K562 (cell line): ENCODE data around the gene EXOC3. TPM values are rescaled to one million over a fixed set of nuclear protein-coding genes. Genes with fewer than 3 reads are reported as not detected.

ENCODE experiments used
- ATAC-seq: fragments of 200-7000 bp; cut with Tn5 transposase; 3 replicates; pipeline ENCODE4 v1.9.1; 2020; ENCODE audit warnings: moderate library complexity
- BruUV-seq: library from RNA; stranded (reverse); fragments of 400-500 nt; replicated peaks from 2 replicates; lab custom pipeline; 2021; lab: Mats Ljungman, UMichigan
- CTCF ChIA-PET: fragments of 300-600 bp; formaldehyde crosslinking; extraction: SDS; loops from one replicate; lab custom pipeline; 2021; ENCODE audit warnings: low intra/inter-chr PET ratio; lab: Yijun Ruan, JAX
- POLR2A ChIA-PET: fragments of 300-600, 350-650 bp; sonication (Branson Sonifier 250); formaldehyde crosslinking; extraction: SDS; loops from one replicate; lab custom pipeline; 2021; ENCODE audit warnings: antibody characterized with exemption, inconsistent platforms; lab: Yijun Ruan, JAX
- DNase-seq, 4 experiments: peaks; one replicate each; pipeline versions ENCODE4 v3.0.0 to v3.0.0-alpha.2; 2011 to 2018; ENCODE audit warnings: low spot score in 3 of 4, mixed read lengths in 3 of 4; ENCODE audit errors: extremely low read depth in 1 of 4
- FAIRE-seq: peaks from 2 replicates; lab custom pipeline; 2011; peaks lifted over from hg19 to GRCh38; lab: Jason Lieb, UNC
- H2AFZ ChIP-seq: 2 replicates; pipeline ENCODE4 v1.6.0; 2011; ENCODE audit warnings: low read depth, low read length, control low read depth, inconsistent platforms
- H3K27ac ChIP-seq: fragments of 200-600 bp; 3 replicates; pipeline ENCODE4 v1.8.0; 2011; ENCODE audit warnings: low read depth, mild to moderate bottlenecking, control low read depth, inconsistent platforms, low read length, moderate library complexity, mixed read lengths; ENCODE audit errors: extremely low read depth
- H3K27me3 ChIP-seq, 2 experiments: fragments of 300-600 bp in 1 of 2; 2 replicates in 1 of 2; 3 replicates in 1 of 2; pipeline versions ENCODE4 v1.6.0 to v1.8.0; 2011; ENCODE audit warnings: inconsistent platforms in 2 of 2, low read length in 2 of 2, mild to moderate bottlenecking in 1 of 2, mixed read lengths in 1 of 2, moderate library complexity in 1 of 2; ENCODE audit not compliant: control insufficient read depth in 2 of 2, insufficient read depth in 2 of 2
- H3K36me3 ChIP-seq: fragments of 300-600 bp; 3 replicates; pipeline ENCODE4 v1.8.0; 2011; ENCODE audit warnings: mild to moderate bottlenecking, low read length, inconsistent platforms; ENCODE audit not compliant: control insufficient read depth, insufficient read depth
- H3K4me1 ChIP-seq, 2 experiments: fragments of 200-600 bp in 1 of 2; replicated peaks in 1 of 2; 2 replicates in 1 of 2; 3 replicates in 1 of 2; pipeline versions ENCODE4 v1.5.1 to v1.8.0; 2011; ENCODE audit warnings: inconsistent platforms in 2 of 2, low read length in 2 of 2, mild to moderate bottlenecking in 1 of 2, mixed read lengths in 1 of 2, moderate library complexity in 1 of 2; ENCODE audit not compliant: control insufficient read depth in 2 of 2, insufficient read depth in 2 of 2
- H3K4me2 ChIP-seq: 2 replicates; pipeline ENCODE4 v1.6.1; 2011; ENCODE audit warnings: low read length, control low read depth, inconsistent platforms, mixed read lengths; ENCODE audit not compliant: insufficient read depth
- H3K4me3 ChIP-seq: fragments of 200-600 bp; sonication (generic), shearing (Covaris generic); 2 replicates; pipeline ENCODE4 v1.5.1; 2016; ENCODE audit warnings: control low read depth, inconsistent platforms
- H3K79me2 ChIP-seq: fragments of 200-600 bp; 3 replicates; pipeline ENCODE4 v1.8.0; 2011; ENCODE audit warnings: low read length, inconsistent platforms; ENCODE audit not compliant: control insufficient read depth, insufficient read depth
- H3K9ac ChIP-seq, 2 experiments: 2 replicates each; pipeline versions ENCODE4 v1.6.0 to v1.6.1; 2011; ENCODE audit warnings: low read depth in 2 of 2, low read length in 2 of 2, control low read depth in 1 of 2, inconsistent platforms in 1 of 2, mild to moderate bottlenecking in 1 of 2, mixed read lengths in 1 of 2; ENCODE audit not compliant: insufficient read depth in 1 of 2
- H3K9me1 ChIP-seq: one replicate; pipeline ENCODE4 v1.6.0; 2011; ENCODE audit warnings: inconsistent platforms, mild to moderate bottlenecking, low read length, moderate library complexity; ENCODE audit not compliant: control insufficient read depth, insufficient read depth
- H3K9me3 ChIP-seq: replicated peaks from 2 replicates; pipeline ENCODE4 v1.5.1; 2011; ENCODE audit warnings: low read depth, low read length, inconsistent platforms; ENCODE audit not compliant: control insufficient read depth, insufficient read depth
- H4K20me1 ChIP-seq: replicated peaks from 2 replicates; pipeline ENCODE4 v1.6.1; 2011; ENCODE audit warnings: low read length, inconsistent platforms, mixed read lengths; ENCODE audit not compliant: control insufficient read depth, insufficient read depth
- CSDE1 ChIP-seq, 2 experiments: fragments of 450-650 bp; IDR thresholded peaks; 2 replicates each; pipeline ENCODE4 v1.6.1; 2016; ENCODE audit warnings: mild to moderate bottlenecking in 1 of 2
- FOS ChIP-seq: IDR thresholded peaks from 3 replicates; pipeline ENCODE4 v1.6.1; 2011; ENCODE audit not compliant: insufficient read length; ENCODE audit errors: extremely low read depth
- ILK ChIP-seq: fragments of 450-650 bp; IDR thresholded peaks from 2 replicates; pipeline ENCODE4 v1.6.1; 2016; ENCODE audit warnings: missing genetic modification characterization, low read depth, mild to moderate bottlenecking, missing compliant biosample characterization, moderate library complexity, borderline replicate concordance
- KLF6 ChIP-seq: fragments of 250-450 bp; sonication (Bioruptor Pico); IDR thresholded peaks from 2 replicates; pipeline ENCODE4 v1.4.0; 2020; ENCODE audit warnings: mild to moderate bottlenecking, moderate library complexity, borderline replicate concordance
- NUFIP1 ChIP-seq: fragments of 450-650 bp; IDR thresholded peaks from 2 replicates; pipeline ENCODE4 v1.6.1; 2018; ENCODE audit not compliant: partially characterized antibody
- POLR2G ChIP-seq: fragments of 200-400 bp; formaldehyde crosslinking; IDR thresholded peaks from 2 replicates; pipeline ENCODE4 v1.6.1; 2017; ENCODE audit warnings: low read depth, mild to moderate bottlenecking, antibody characterized with exemption, low read length, moderate library complexity
- RBFOX2 ChIP-seq: fragments of 200-400 bp; formaldehyde crosslinking; IDR thresholded peaks from 2 replicates; pipeline ENCODE4 v1.6.1; 2017; ENCODE audit warnings: low read depth, mild to moderate bottlenecking, low read length, moderate library complexity
- ZNF449 ChIP-seq: fragments of 250-450 bp; sonication (Bioruptor Pico); IDR thresholded peaks from 2 replicates; pipeline ENCODE4 v1.8.0; 2022; ENCODE audit warnings: moderate library complexity, mild to moderate bottlenecking, inconsistent platforms
- ZNF586 ChIP-seq: fragments of 450-650 bp; formaldehyde crosslinking; conservative IDR thresholded peaks from 2 replicates; pipeline ENCODE4 v1.4.0; 2020; ENCODE audit warnings: mild to moderate bottlenecking, moderate library complexity
- WGBS: fragments of 100-300 bp; shearing (Covaris generic); methylation state at CpG from one replicate; pipeline ENCODE4 v1.1.6; 2016; ENCODE audit warnings: low coverage, mixed read lengths; ENCODE audit not compliant: insufficient coverage; ENCODE audit errors: missing lambda C conversion rate; 5-methylcytosine and 5-hydroxymethylcytosine counted together
- in situ Hi-C: fragments of 300-500 bp; cut with MboI; formaldehyde crosslinking; loops from 4 replicates; pipeline ENCODE4 v1.15.0; 2018; ENCODE audit warnings: inconsistent platforms, mixed read lengths
- intact Hi-C: fragments of 100-400 bp; cut with micrococcal nuclease; formaldehyde crosslinking; loops from 2 replicates; pipeline ENCODE4 v1.14.2; 2022
- polyA plus RNA-seq, 8 experiments: library from polyadenylated mRNA; depleted of rRNA in 4 of 8; stranded (reverse) in 5 of 8; unstranded in 3 of 8; fragments of >200 nt; fragmentation: Nextera tagmentation in 2 of 8; fragmentation: Illumina TruSeq in 1 of 8; extraction: Ambion mirVana in 2 of 8; extraction: Trizol in 1 of 8; gene quantifications; 2 replicates each; pipeline versions ENCODE4 v1.2.1 to v1.2.3, GENCODE V29; 2011 to 2014; ENCODE audit warnings: inconsistent platforms in 1 of 8, missing spikeins in 1 of 8
- total RNA-seq, 7 experiments: library from RNA; depleted of rRNA in 6 of 7; stranded (reverse); fragments of >200 nt in 6 of 7; fragmentation: Illumina TruSeq in 2 of 7; extraction: Trizol in 2 of 7; gene quantifications; 2 replicates each; pipeline versions ENCODE4 v1.2.1 to v1.2.3, GENCODE V29; 2011 to 2021; ENCODE audit warnings: low replicate concordance in 1 of 7
- TF ChIP-seq, protein P1 (sequence below): fragments of 250-450 bp; sonication (Bioruptor Pico); IDR thresholded peaks from 2 replicates; pipeline ENCODE4 v1.5.0; 2021; ENCODE audit warnings: mild to moderate bottlenecking, moderate library complexity

EXOC3 gene
- total and polyA plus RNA-seq, 9 of the 15 experiments (the other 6 are each of a cell fraction or from before 2014, with no cell fraction given): 1.4 to 41.9 (median 22.4) TPM

DNA sequence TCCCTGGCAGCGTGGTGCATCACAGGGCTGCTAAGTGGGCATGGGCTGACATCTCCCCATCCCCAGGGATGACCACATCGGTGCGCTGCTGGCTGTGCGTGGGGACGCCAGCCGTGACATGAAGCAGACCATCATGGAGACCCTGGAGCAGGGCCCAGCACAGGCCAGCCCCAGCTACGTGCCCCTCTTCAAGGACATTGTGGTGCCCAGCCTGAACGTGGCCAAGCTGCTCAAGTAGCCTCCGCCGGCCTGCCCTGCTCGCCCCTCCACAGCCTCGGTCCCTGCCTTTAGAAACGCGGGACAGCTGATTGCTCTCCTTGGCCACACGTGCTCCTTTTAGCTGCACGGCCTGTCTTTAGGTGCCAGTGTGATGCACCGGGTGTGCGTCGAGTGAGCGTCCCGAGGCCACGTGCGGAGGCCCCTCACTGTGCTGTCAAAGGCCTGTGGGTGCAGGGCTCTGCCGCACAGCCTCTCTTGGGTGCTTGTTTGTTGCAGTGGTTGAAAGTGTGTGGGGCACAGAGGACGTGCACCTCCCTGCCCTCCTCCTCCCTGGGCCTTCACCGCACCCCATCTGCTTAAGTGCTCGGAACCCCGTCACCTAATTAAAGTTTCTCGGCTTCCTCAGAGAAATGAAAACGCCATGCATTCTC, 23.8 kb downstream of the EXOC3 start:
- no TSS peak for BruUV-seq
- Histone ChIP-seq H3K27me3 (no peaks in the 10 kb centered on the region), H3K9me1 (no peaks in the 10 kb centered on the region), H2AFZ (no peak overlapping the region), H3K4me2 (no peak overlapping the region), H3K9ac (no peak overlapping the region), H3K36me3 (peaks cover 60% of the 10 kb centered on the region; the same call in 2 of the 3 replicates), H3K4me3 (no peak overlapping the region), H3K27ac (no peak overlapping the region), H3K4me1 (peaks cover 8 to 46% of the 10 kb centered on the region in 2 experiments; a peak in 4 of 5 replicates), H3K79me2 (peaks cover 10% of the 10 kb centered on the region), H3K9me3 (no peaks in the 10 kb centered on the region), H4K20me1 (peaks cover 6% of the 10 kb centered on the region; the same call in 1 of the 2 replicates)
- no peak for ATAC-seq
- no peak for DNase-seq
- 88% methylated on average over 30 of the region's 30 CpGs for WGBS
- ChIA-PET POLR2A (no interaction called here), CTCF (no interaction called here)
- intact Hi-C loops (no loop called here), in situ Hi-C loops (no loop called here)
- FAIRE-seq: no peak
- TF ChIP-seq RBFOX2: 0 out of 2 replicates have a peak, but pooled peaks have one; percentile 17
- peak; percentile 42 for TF ChIP-seq POLR2G
- TF ChIP-seq ILK: no peak
- TF ChIP-seq, all 486 proteins: peak for 2

- DNase-seq (no peak), FAIRE-seq (no peak), ATAC-seq (no peak)
- intact Hi-C loops: no loop called here
- H3K9ac ChIP-seq: no peak overlapping the region
- BruUV-seq: no TSS peak
- H3K4me3 ChIP-seq: no peak overlapping the region
- ChIA-PET POLR2A (no interaction called here), CTCF (no interaction called here)
- peaks cover 9 to 56% of the 10 kb centered on the region in 2 experiments; a peak in 4 of 5 replicates for H3K4me1 ChIP-seq
- no peaks in the 10 kb centered on the region for H3K9me1 ChIP-seq
- H3K27ac ChIP-seq: no peak overlapping the region
- no peak overlapping the region for H2AFZ ChIP-seq
- no peaks in the 10 kb centered on the region for H3K9me3 ChIP-seq
- peaks cover 45% of the 10 kb centered on the region; the same call in 2 of the 3 replicates for H3K36me3 ChIP-seq
- in situ Hi-C loops: no loop called here
- WGBS: 70% methylated on average over 4 of the region's 6 CpGs
- no peak overlapping the region for H3K4me2 ChIP-seq
- H3K79me2 ChIP-seq: peaks cover 21% of the 10 kb centered on the region
- no peaks in the 10 kb centered on the region for H3K27me3 ChIP-seq
- H4K20me1 ChIP-seq: peaks cover 7% of the 10 kb centered on the region; the same call in 1 of the 2 replicates
- TF ChIP-seq KLF6 (CRISPR knock-in tag) (no peak), CSDE1 (IDR thresholded peaks at IDR 0.05) (no peak), FOS (no peak), ZNF586 (CRISPR knock-in tag) (no peak), NUFIP1 (no peak), ZNF449 (CRISPR knock-in tag) (no peak)
- TF ChIP-seq, protein P1, sequence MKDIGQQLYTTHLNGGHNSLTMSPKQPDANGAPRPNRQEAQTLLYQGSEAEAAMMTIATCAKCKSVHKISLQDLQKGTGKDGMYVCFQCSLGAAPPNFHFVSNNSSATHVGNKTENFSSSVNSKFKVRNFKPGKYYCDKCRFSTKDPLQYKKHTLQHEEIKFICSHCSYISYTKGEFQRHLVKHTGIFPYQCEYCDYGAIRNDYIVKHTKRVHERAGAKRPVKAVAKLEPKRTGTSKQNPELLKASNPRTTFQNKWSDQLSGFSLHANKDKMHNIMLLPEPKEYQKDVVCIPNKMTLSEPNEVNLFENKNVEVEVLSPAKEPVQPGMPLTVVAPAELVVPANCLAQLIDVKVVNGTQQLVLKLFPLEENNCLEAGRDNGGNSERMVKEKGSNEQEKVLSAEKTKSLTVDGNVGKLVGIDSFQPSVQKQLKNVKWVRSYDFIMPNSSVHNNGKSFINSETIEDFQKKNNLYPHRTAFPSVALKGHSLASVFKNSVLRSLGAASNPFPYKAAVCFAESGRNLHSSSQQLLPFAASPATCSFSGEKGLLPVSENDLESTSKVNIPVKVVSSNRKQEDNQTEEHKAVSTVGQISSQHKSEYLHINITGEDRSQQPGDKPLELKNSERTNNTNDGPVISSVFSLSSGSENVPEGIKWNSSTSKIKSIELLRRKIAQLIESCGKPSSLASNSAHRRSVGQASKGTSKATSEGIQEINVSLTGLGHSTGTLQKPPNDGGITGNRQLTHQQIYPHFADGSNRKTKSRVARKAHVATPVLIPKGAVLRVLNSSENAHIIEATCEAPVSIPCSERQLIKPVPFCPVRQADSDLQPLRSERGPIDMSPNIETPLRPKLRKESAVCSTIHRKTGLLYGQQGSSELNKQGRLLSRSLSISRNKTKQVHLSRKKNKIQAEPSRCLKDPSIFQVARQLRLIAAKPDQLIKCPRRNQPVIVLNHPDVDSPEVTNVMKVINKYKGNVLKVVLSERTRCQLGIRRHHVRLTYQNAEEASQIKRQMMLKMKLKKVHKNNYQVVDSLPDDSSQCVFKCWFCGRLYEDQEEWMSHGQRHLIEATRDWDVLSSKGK (CRISPR knock-in tag): no peak
Observed at GRCh38 chr5:468401-468800, 25.4 kb downstream of the EXOC3 start.
